Motor neuron (in vitro differentiated cells): ENCODE measurements around the gene PLA1A. TPM values are rescaled to one million over a fixed set of nuclear protein-coding genes. Genes with fewer than 3 reads are reported as not detected.
"Not testable (repeated sequence)": the region's sequence is repeated elsewhere in the genome, so short reads cannot be mapped to it uniquely, and the experiment has no call there.

Experiments used
- ATAC-seq, 8 experiments: fragments of 200-7000 bp; cut with Tn5 transposase; replicated peaks in 6 of 8; 2 replicates each; pipeline ENCODE4 v1.8.0; 2021; ENCODE audit warnings: mild to moderate bottlenecking in 8 of 8, moderate library complexity in 8 of 8
- H3K27ac ChIP-seq, 2 donors: fragments of 250-450 bp; sonication (Bioruptor Pico); 2 replicates each; pipeline ENCODE4 v1.9.0; 2021; ENCODE audit warnings: antibody characterized with exemption in 2 of 2, mild to moderate bottlenecking in 2 of 2, moderate library complexity in 1 of 2
- H3K4me1 ChIP-seq, 2 donors: fragments of 250-450 bp; sonication (Bioruptor Pico); replicated peaks in 1 of 2; 2 replicates each; pipeline ENCODE4 v1.6.1; 2021; ENCODE audit warnings: antibody characterized with exemption in 2 of 2, mild to moderate bottlenecking in 2 of 2, moderate library complexity in 1 of 2
- H3K4me3 ChIP-seq, 5 donors: fragments of 250-450 bp; sonication (Bioruptor Pico); 2 replicates each; pipeline ENCODE4 v1.9.0; 2021; ENCODE audit warnings: antibody characterized with exemption in 5 of 5, mild to moderate bottlenecking in 5 of 5, moderate library complexity in 4 of 5
- WGBS, 10 experiments: fragments of 450-650 bp; shearing (Covaris generic); methylation state at CpG; one replicate each; pipeline ENCODE4 v1.0.0; 2022; 5-methylcytosine and 5-hydroxymethylcytosine counted together
- in situ Hi-C, 9 experiments: fragments of 400-800 bp; cut with MboI; loops; one replicate each; pipeline ENCODE4 v1.15.0; 2021; ENCODE audit warnings: low sequenced_read_pairs in 9 of 9, low pct_unique_long_range_greater_than_20kb in 2 of 9; ENCODE audit not compliant: unreplicated experiment in 9 of 9
- total RNA-seq, 8 experiments: library from RNA; unstranded; fragments of 300-600 nt; gene quantifications; 2 replicates each; pipeline versions ENCODE4 v1.2.3 to v1.2.4, GENCODE V29; 2022

Gene PLA1A
- total RNA-seq, 8 experiments from 2014 or later, result 0.93 TPM; not detected in 7

GRCh38 chr3:119585856-119586570, 11.7 kb upstream of the PLA1A start:
- 73 to 100% (median 93%) methylated on average over 1 to 8 of the region's 11 CpGs; no CpG with 5 or more reads in 1 of the 10 experiments for WGBS, 10 experiments
- H3K27ac ChIP-seq, result no peak overlapping the region
- H3K4me3 ChIP-seq, result no peak overlapping the region
- no peak for ATAC-seq
- in situ Hi-C loops, result no loop called here
- H3K4me1 ChIP-seq, result no peaks in the 10 kb centered on the region

- in situ Hi-C loops, result no loop called here
- no peaks in the 10 kb centered on the region for H3K4me1 ChIP-seq
- no peak overlapping the region for H3K27ac ChIP-seq
- H3K4me3 ChIP-seq, result no peak overlapping the region
- 40 to 96% (median 66%) methylated on average over 1 to 3 of the region's 3 CpGs; no CpG with 5 or more reads in 3 of the 10 experiments for WGBS, 10 experiments
- ATAC-seq, result no peak
Measured at GRCh38 chr3:119586733-119587172, 10.9 kb upstream of the PLA1A start.

- WGBS, 10 experiments, result 62 to 100% (median 90%) methylated on average over 1 to 3 of the region's 3 CpGs; no CpG with 5 or more reads in 1 of the 10 experiments
- in situ Hi-C loops, result no loop called here
- no peaks in the 10 kb centered on the region for H3K4me1 ChIP-seq
- peak in 2 of 8 experiments; percentile 36 to 43 for ATAC-seq
- no peak overlapping the region for H3K4me3 ChIP-seq
- no peak overlapping the region for H3K27ac ChIP-seq
Measured at GRCh38 chr3:119588112-119588511, 9.6 kb upstream of the PLA1A start.

GRCh38 chr3:119589102-119589773, 8.4 kb upstream of the PLA1A start:
- H3K4me1 ChIP-seq, result no peaks in the 10 kb centered on the region
- 20 to 100% (median 60%) methylated on average over 1 to 4 of the region's 6 CpGs; no CpG with 5 or more reads in 3 of the 10 experiments for WGBS, 10 experiments
- no peak for ATAC-seq
- no peak overlapping the region for H3K27ac ChIP-seq
- in situ Hi-C loops, result no loop called here
- no peak overlapping the region for H3K4me3 ChIP-seq

GRCh38 chr3:119590706-119591105, 7.0 kb upstream of the PLA1A start:
- H3K27ac ChIP-seq, result no peak overlapping the region
- no peaks in the 10 kb centered on the region for H3K4me1 ChIP-seq
- 88% methylated on average over 1 of the region's 1 CpG; no CpG with 5 or more reads in 9 of the 10 experiments for WGBS, 10 experiments
- no peak for ATAC-seq
- in situ Hi-C loops, result no loop called here
- H3K4me3 ChIP-seq, result no peak overlapping the region

GRCh38 chr3:119592861-119593260, 4.8 kb upstream of the PLA1A start:
- ATAC-seq, result no peak
- WGBS, 10 experiments, result 0 to 100% (median 63%) methylated on average over 1 of the region's 1 CpG; no CpG with 5 or more reads in 3 of the 10 experiments
- in situ Hi-C loops, result no loop called here
- H3K4me1 ChIP-seq, result peaks cover 0 to 11% of the 10 kb centered on the region in 2 donors
- H3K27ac ChIP-seq, result no peak overlapping the region
- H3K4me3 ChIP-seq, result no peak overlapping the region

- in situ Hi-C loops, result no loop called here
- peaks cover 0 to 12% of the 10 kb centered on the region in 2 donors for H3K4me1 ChIP-seq
- 57 to 100% (median 77%) methylated on average over 1 to 5 of the region's 5 CpGs for WGBS, 10 experiments
- no peak for ATAC-seq
- H3K4me3 ChIP-seq, result no peak overlapping the region
- H3K27ac ChIP-seq, result no peak overlapping the region
Measured at GRCh38 chr3:119594066-119594465, 3.6 kb upstream of the PLA1A start.

GRCh38 chr3:119594929-119595328, 2.8 kb upstream of the PLA1A start:
- H3K4me1 ChIP-seq, result peaks cover 0 to 12% of the 10 kb centered on the region in 2 donors
- H3K4me3 ChIP-seq, H3K27ac ChIP-seq, in situ Hi-C loops, ATAC-seq: not testable (repeated sequence)
- 0 to 100% (median 0%) methylated on average over 1 of the region's 1 CpG; no CpG with 5 or more reads in 3 of the 10 experiments for WGBS, 10 experiments

- in situ Hi-C loops, result no loop called here
Measured at GRCh38 chr3:119595639-119596334, 1.9 kb upstream of the PLA1A start.

GRCh38 chr3:119596398-119596797, 1.3 kb upstream of the PLA1A start:
- WGBS, 10 experiments, result 25 to 100% (median 83%) methylated on average over 1 to 5 of the region's 6 CpGs; no CpG with 5 or more reads in 2 of the 10 experiments
- peaks cover 0 to 12% of the 10 kb centered on the region in 2 donors for H3K4me1 ChIP-seq
- H3K4me3 ChIP-seq, result no peak overlapping the region
- in situ Hi-C loops, result no loop called here
- ATAC-seq, result peak; percentile 14 to 68 (median 49)
- no peak overlapping the region for H3K27ac ChIP-seq

More at GRCh38 chr3:119595639-119596334, 1.9 kb upstream of the PLA1A start:
- ATAC-seq, result peak in 7 of 8 experiments; percentile 51 to 87 (median 77)
- no peak overlapping the region for H3K27ac ChIP-seq
- 40 to 100% (median 83%) methylated on average over 1 to 4 of the region's 7 CpGs; no CpG with 5 or more reads in 5 of the 10 experiments for WGBS, 10 experiments
- no peak overlapping the region for H3K4me3 ChIP-seq
- peaks cover 0 to 12% of the 10 kb centered on the region in 2 donors for H3K4me1 ChIP-seq

- no peak for ATAC-seq
- in situ Hi-C loops, result no loop called here
- 40 to 100% (median 100%) methylated on average over 1 of the region's 1 CpG; no CpG with 5 or more reads in 3 of the 10 experiments for WGBS, 10 experiments
- no peak overlapping the region for H3K4me3 ChIP-seq
- H3K27ac ChIP-seq, result no peak overlapping the region
- peaks cover 0 to 12% of the 10 kb centered on the region in 2 donors for H3K4me1 ChIP-seq
Measured at GRCh38 chr3:119598410-119599098, 869 bp downstream of the PLA1A start.

GRCh38 chr3:119599558-119600174, 2.0 kb downstream of the PLA1A start:
- 69 to 100% (median 88%) methylated on average over 2 to 5 of the region's 6 CpGs; no CpG with 5 or more reads in 1 of the 10 experiments for WGBS, 10 experiments
- Histone ChIP-seq H3K4me3 (no peak overlapping the region), H3K27ac (no peak overlapping the region), H3K4me1 (peaks cover 0 to 12% of the 10 kb centered on the region in 2 donors)
- in situ Hi-C loops, result no loop called here
- no peak for ATAC-seq
